GOT3 (cell line): ENCODE data around the gene PLCB2.

ENCODE experiments used
- DNase-seq: peaks from one replicate; lab custom pipeline; 2025; ENCODE audit warnings: mixed read lengths; lab: John Stamatoyannopoulos, UW

PLCB2 gene

GRCh38 chr15:40250771-40251483 is 56.8 kb downstream of the PLCB2 start:
- no peak for DNase-seq

DNA sequence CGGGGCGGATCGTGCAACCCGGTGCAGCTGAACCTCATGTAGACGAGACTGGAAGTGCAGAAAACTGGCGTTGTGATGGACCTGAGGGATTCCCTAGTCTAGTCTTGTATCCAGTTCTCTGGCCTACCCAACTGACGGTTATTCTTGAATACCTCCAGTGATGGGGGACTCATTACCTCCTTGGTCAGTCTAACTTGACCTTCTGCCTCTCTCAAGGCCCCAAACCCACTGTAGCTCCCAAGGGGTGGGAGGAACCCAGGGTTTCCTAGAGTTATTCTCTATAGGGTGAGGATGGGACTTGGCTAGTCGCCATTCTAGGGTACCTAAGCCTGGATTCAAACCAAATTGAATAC is 57.5 kb downstream of the PLCB2 start:
- DNase-seq: no peak

DNA sequence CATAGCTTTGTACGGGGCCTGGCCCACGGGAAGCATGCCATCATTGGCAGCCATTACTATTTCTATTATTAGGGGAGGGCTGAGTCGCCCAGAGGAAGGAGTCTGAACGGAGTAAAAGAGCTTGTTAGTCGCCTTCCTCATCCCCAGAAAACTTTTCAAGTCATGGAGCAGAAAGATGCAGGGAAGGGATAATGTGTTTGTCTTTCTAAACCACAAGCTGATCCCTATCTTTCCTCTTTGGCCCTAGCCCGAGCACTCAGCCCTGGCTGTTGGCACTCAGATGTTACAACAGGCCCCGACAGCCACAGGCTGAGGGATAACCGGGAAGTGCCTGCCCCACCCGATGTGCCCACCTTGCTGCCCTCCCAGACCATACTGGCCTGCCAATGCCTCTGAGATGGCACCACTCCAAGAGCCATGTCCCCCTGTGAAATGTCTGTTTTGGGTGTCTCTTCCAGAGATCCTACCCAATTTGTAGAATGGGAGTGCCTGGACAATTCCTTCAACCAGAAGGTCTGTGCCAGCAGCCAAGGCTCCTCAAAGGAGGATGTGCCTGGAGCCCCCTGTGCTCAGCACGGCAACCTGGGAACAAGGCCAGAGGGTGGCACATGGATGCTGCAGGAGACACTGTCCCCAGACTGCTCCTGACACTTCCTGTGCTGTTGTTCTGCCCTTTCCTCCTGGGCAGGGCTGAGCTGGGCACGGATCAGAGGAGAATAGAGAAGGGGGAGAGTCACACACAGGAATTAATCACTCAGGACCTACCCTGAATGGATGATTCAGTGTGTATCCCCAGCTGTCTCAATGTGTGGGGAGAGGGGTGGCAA is 58.0 kb downstream of the PLCB2 start:
- no peak for DNase-seq

DNA sequence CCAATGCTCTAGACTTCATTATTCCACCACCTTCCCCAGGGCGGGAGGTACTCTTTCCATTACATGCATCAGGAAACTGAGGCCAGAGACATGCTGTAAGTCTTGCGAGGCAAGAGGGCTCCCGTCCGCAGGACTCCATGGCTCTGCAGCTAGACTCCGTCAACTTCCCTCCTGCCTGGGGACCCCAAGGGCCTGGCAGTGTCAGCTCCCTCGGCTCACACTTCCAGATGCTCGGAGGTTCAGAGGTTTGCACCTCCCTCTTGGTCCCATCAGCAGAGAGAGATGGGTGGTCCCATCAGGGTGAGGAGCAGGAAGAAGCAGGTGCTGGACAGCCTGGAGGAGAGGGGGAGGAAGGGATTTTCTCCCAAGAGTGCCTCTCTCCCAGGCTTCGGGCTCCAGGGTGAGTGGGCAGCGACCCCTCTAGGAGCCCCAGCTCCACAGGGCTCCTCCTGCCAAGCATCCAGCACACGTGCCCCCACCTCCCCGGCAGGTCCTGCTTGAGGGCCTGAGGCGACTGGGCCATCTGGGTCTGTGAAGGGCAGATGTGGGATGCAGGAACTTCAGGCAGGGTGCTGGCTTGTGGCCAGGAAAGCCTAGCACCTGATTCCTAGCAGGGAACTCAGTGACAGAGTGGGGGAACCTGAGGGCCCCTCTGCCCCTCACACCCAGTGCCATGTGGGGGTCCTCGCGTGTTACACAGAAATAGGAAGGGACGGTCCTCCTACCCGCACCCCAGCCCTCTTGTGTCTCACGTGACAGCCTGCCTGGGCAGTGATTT is 59.5 kb downstream of the PLCB2 start:
- DNase-seq: no peak

GRCh38 chr15:40247406-40247971 is 60.2 kb downstream of the PLCB2 start:
- no peak for DNase-seq

GRCh38 chr15:40246496-40247280 is 61.0 kb downstream of the PLCB2 start:
- no peak for DNase-seq

DNA sequence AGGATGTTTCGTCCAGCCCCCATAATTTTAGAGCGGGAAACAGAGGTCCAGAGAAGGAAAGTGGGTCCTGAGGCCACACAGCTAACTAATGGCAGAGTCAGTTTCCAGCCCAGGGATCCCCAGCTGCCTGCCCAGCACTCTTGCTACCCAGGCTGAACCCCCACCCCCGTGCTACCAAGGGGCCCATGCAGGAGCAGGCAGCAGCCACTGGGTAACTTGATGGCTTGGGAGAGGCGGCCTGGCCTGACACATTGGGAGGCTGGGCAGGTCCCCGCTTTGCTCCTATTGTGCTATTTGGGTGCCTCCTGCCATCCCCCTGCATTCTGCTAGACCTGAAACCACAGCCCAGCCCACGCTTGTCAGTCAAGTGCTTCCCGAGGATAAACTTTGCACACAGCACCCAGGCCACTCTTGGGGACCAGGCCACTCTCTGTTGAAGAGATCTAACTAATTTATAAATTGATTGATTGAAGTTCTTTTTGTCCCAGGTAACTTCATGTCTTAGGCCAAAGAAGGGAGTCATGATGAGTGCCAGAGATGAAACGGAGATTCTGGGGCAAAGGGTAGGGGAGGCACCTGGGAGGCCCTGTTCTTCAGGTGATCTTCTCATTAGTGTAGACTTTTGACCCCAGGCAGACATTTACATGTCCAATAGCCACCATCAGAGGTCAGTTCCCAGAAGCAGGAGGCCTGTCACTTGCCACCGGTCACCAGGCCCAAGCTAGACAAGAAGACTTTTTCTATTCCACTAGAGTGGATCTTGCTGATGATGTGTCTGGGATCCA is 61.9 kb downstream of the PLCB2 start:
- no peak for DNase-seq

DNA sequence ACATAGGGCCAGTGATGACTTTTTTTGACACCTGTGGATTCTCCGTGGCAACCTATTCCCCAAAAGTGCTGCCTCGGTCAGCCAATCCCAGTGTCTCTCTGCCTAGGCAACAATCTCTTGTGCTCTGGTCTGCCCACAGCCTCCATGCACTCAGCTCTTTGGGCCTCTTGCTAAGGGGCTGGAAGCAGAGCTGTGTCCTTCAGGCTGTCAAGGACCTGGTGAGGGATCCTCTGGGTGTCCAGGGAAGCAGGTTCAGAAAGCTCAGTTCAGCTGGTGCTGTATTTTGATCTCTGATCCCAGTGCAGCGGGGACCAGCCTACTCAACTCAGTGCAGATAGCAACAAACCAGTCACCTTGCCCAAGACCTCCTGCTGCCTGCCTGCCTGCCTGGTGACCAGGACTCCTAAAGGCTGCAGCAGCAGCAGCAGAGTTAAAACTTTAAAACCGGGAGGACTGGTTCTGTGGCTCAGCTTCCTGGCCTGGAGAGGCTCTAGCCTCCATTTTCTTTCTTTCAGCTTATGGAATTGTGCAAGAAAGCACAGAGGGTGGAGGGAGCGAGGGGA is 62.7 kb downstream of the PLCB2 start:
- no peak for DNase-seq

- no peak for DNase-seq
Measured at GRCh38 chr15:40243126-40243810, 64.5 kb downstream of the PLCB2 start.

- DNase-seq: no peak
Measured at GRCh38 chr15:40242601-40243000, 65.1 kb downstream of the PLCB2 start.

DNA sequence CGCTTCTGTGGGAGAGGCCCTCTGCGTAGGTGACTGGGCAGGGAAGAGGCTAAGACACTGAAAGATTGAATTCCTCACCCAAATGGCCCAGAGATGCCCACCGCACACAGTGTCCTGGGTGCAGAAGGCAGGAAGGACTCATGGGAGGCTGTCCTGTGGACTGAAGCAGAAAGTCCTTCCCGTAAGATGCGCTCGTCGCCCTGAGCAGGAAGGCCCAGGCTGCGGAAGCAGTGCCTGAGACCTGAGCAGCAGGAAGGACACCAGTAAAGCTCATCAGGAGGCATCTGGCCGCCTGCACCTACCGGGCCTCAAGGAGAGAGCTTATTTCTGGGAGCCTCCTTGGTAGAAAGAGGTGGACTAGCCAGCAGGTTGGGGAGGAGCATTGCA is 65.5 kb downstream of the PLCB2 start:
- DNase-seq: no peak

DNA sequence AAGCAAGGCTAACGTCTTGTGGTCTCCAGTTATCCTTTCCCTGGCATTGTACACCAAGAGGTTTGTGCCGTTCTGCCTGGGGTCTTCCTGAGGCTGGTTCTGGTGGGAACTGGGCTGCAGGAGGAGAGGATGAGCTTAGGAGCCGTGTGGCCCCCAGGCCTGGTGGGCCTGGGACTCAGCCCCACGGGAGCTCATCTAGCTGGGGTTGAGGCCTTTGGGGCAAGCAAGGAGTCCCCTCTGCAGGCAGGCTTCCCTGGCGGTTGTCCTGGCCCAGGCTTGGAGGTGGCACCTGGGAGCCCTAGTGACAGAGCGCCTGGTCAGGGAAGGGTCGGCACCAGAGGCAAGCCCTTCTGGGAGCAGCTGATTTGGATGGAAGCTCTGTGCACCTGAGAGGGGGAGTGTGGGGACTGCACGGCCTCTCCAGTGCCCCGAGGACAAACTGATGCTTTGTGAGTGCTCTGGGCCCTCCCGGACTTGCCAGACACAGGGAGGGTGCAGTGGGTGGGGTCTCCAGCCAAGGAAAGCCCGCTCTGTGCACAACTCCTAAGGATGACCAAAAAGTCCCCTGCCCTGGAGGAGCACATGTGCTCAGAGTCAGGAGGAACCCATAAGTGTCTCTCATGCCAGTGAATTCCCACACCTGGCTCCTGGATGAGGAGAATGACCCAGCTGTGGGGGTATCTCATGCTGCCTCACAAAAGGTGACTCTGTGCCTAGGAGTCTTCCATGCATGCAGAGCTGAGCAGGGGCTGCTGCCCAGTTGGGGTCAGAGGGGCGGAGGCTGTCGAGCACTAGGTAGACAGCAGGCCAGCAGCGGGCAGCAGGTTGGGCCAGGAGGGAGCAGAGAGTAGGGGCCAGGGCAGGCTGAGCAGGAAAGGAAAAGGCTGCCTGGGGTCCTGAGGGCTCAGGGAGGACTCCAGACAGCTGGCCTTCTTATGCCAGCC is 66.2 kb downstream of the PLCB2 start:
- DNase-seq: no peak

GRCh38 chr15:40240619-40241221 is 67.0 kb downstream of the PLCB2 start:
- no peak for DNase-seq

GRCh38 chr15:40239693-40240618 is 67.8 kb downstream of the PLCB2 start:
- DNase-seq: no peak

DNA sequence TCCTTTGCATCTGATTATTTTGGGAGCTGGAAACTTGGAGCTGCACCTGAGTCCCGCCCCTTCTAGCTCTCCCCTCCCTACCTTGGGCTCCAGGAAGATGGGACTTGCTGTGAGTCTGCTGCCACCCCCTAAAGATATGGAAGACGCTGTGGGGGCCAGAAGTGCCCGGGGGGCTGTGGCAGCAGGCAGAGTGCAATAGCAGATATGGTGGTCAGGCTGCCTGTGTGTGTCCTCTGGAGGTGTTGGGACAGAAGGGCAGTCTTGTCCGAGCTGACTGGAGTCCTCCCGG is 68.4 kb downstream of the PLCB2 start:
- no peak for DNase-seq

DNA sequence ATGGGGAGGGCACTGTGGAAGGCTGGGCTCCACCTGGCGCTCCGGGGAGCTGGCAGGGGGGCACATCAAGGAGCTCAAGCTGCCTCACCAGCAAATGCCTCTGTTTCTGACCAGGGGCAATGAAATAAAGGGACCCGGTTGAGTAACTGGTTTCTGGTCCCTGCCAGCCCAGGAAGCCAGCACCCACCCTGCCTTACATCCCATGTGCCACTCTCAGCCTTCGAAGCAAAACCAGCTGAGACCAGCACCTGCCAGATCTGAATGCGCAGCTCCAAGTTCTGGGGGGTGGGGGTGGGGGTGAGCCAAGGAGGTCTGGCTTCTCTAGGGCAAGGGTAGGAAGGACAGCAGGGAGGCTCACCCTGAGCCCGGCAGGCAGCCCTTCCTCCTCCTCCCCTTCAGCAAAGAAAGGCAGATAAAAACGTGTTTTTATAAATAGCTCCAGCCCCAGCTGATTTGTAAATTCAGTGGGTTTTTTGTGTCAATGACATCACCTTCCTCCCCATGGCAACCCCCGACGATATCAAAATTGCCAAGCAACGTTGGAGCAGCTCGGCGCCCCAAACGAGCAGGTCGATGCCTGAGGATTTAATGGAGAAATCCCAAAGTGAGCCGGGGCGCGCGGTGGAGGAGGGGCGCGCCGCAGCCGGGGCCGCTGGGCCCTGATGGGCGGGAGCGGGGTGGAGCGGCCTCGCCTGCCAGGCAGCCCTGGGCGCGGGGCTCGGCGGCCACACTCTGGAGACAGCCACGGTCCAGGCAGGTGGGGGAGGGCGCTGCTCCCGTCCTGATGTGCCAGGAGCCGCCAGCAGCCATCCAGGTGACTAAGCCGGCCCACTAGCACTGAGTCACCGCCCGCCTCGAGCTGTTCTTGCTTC is 69.0 kb downstream of the PLCB2 start, which contains the start of gene PAK6:
PAK6 (plus strand) TSS at position 532 of the 872 bp plus-strand sequence. CDS start 25,723 bp downstream, outside the sequence.
- peak; percentile 9 for DNase-seq
